WTC11 (cell line): ENCODE measurements around the gene C12orf43. TPM values are rescaled to one million over a fixed set of nuclear protein-coding genes. Genes with fewer than 3 reads are reported as not detected.

ENCODE experiments used
- ATAC-seq: fragments of 200-7000 bp; cut with Tn5 transposase; 2 replicates; pipeline ENCODE4 v1.10.0; 2021; ENCODE audit warnings: mild to moderate bottlenecking, moderate library complexity
- CTCF ChIA-PET: fragments of 300-600 bp; sonication (Branson Sonifier 250); formaldehyde crosslinking; loops from one replicate; lab custom pipeline; 2021; ENCODE audit warnings: antibody characterized with exemption; lab: Charles Lee
- POLR2A ChIA-PET: fragments of 350-600 bp; sonication (Branson Sonifier 250); formaldehyde crosslinking; loops from one replicate; lab custom pipeline; 2021; ENCODE audit warnings: antibody characterized with exemption; lab: Charles Lee
- DNase-seq: peaks from one replicate; pipeline ENCODE4 v3.0.0; 2021; ENCODE audit warnings: low spot score
- H3K27ac Mint-ChIP-seq: 2 replicates; pipeline ENCODE4 v1.8.0; 2021; ENCODE audit warnings: mixed read lengths
- H3K27me3 Mint-ChIP-seq: 2 replicates; pipeline ENCODE4 v1.8.0; 2021; ENCODE audit warnings: low read depth, mild to moderate bottlenecking, moderate library complexity, mixed read lengths
- H3K36me3 Mint-ChIP-seq: 2 replicates; pipeline ENCODE4 v1.8.0; 2021; ENCODE audit warnings: mixed read lengths
- H3K4me1 Mint-ChIP-seq: 2 replicates; pipeline ENCODE4 v1.8.0; 2022; ENCODE audit warnings: mixed read lengths
- H3K4me3 Mint-ChIP-seq: 2 replicates; pipeline ENCODE4 v1.8.0; 2021; ENCODE audit warnings: mild to moderate bottlenecking, moderate library complexity, mixed read lengths
- H3K9me3 Mint-ChIP-seq: 2 replicates; pipeline ENCODE4 v1.8.0; 2021; ENCODE audit warnings: mixed read lengths
- ATF1 ChIP-seq: sonication (generic); formaldehyde crosslinking; IDR thresholded peaks from 2 replicates; pipeline ENCODE4 v1.8.1; 2023; ENCODE audit warnings: mild to moderate bottlenecking, moderate library complexity, missing genetic modification reagents
- CBFB ChIP-seq: sonication (generic); formaldehyde crosslinking; IDR thresholded peaks from 2 replicates; pipeline ENCODE4 v1.8.1; 2022; ENCODE audit warnings: mild to moderate bottlenecking, low read depth, missing genetic modification reagents
- GRHL2 ChIP-seq: fragments of 250-450 bp; sonication (Bioruptor Pico); IDR thresholded peaks from 2 replicates; pipeline ENCODE4 v1.8.0; 2022; ENCODE audit warnings: mild to moderate bottlenecking, moderate library complexity; ENCODE audit not compliant: insufficient replicate concordance, severe bottlenecking
- IRF2 ChIP-seq: sonication (generic); formaldehyde crosslinking; IDR thresholded peaks from 2 replicates; pipeline ENCODE4 v1.8.0; 2022; ENCODE audit warnings: low read depth, missing genetic modification reagents, borderline replicate concordance
- JUN ChIP-seq: sonication (generic); formaldehyde crosslinking; IDR thresholded peaks from 2 replicates; pipeline ENCODE4 v1.8.0; 2023; ENCODE audit warnings: mild to moderate bottlenecking, missing genetic modification reagents
- MXD4 ChIP-seq: fragments of 250-450 bp; sonication (Bioruptor Pico); IDR thresholded peaks from 2 replicates; pipeline ENCODE4 v1.8.0; 2021; ENCODE audit warnings: mild to moderate bottlenecking, moderate library complexity, borderline replicate concordance
- SMAD4 ChIP-seq: sonication (generic); formaldehyde crosslinking; IDR thresholded peaks from 2 replicates; pipeline ENCODE4 v1.8.0; 2022; ENCODE audit warnings: mild to moderate bottlenecking, missing genetic modification reagents
- total RNA-seq: library from RNA; stranded (reverse); gene quantifications from 3 replicates; pipeline ENCODE4 v1.2.3, GENCODE V29; 2021
- TF ChIP-seq, protein P1 (sequence below): fragments of 250-450 bp; sonication (Bioruptor Pico); IDR thresholded peaks from 2 replicates; pipeline ENCODE4 v1.9.0; 2021; ENCODE audit warnings: mild to moderate bottlenecking, borderline replicate concordance
- TF ChIP-seq, protein P2 (sequence below): sonication (generic); formaldehyde crosslinking; IDR thresholded peaks from 2 replicates; pipeline ENCODE4 v1.8.1; 2023; ENCODE audit warnings: mild to moderate bottlenecking, missing genetic modification reagents, borderline replicate concordance
- TF ChIP-seq, protein P3 (sequence below): sonication (generic); formaldehyde crosslinking; IDR thresholded peaks from 2 replicates; pipeline ENCODE4 v1.8.0; 2023; ENCODE audit warnings: missing genetic modification reagents
- TF ChIP-seq, protein P4 (sequence below): sonication (generic); formaldehyde crosslinking; IDR thresholded peaks from 2 replicates; pipeline ENCODE4 v1.8.1; 2022; ENCODE audit warnings: mild to moderate bottlenecking, moderate library complexity, missing genetic modification reagents
- TF ChIP-seq, protein P5 (sequence below): fragments of 250-450 bp; sonication (Bioruptor Pico); IDR thresholded peaks from 2 replicates; pipeline ENCODE4 v1.9.0; 2021; ENCODE audit warnings: mild to moderate bottlenecking
- TF ChIP-seq, protein P6 (sequence below): sonication (generic); formaldehyde crosslinking; conservative IDR thresholded peaks from 2 replicates; pipeline ENCODE4 v1.8.1; 2023; ENCODE audit warnings: mild to moderate bottlenecking, low read depth, missing genetic modification reagents, moderate library complexity
- TF ChIP-seq, protein P7 (sequence below): sonication (generic); formaldehyde crosslinking; IDR thresholded peaks from 2 replicates; pipeline ENCODE4 v1.8.0; 2022; ENCODE audit warnings: mild to moderate bottlenecking, missing genetic modification reagents

C12orf43 gene
- total RNA-seq, 1 experiment from 2014 or later, result 20.7 TPM

DNA sequence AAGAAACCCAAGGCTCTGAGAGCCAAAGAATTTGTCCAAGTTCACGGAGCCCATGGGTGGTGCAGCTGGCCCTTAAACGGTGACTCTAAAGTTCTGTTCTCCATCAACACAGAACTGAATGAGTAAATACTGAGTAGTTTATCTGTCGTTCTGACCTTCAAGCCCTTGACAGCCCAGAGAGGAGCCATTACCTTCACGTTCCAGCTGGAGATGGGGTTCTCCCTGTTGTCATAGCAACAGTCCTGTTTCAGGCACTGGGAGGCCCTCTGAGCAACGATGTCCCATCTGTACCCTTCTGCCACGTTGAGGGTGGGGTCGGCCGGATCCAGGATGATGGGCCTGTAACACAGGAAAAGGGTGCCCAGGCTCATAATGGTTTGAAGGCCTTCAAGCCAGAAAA lies 7.5 kb upstream of the C12orf43 start:
- H3K9me3 Mint-ChIP-seq, result no peaks in the 10 kb centered on the region
- ATAC-seq (no peak), DNase-seq (no peak)
- POLR2A ChIA-PET, result no interaction called here
- H3K27ac Mint-ChIP-seq, result no peak overlapping the region
- CTCF ChIA-PET, result interaction anchor here (1.1 kb wide), 1 partner anchor 19 kb away, joined by 4 read pairs; no protein-coding TSS in a partner anchor
- no peak overlapping the region for H3K4me3 Mint-ChIP-seq
- H3K27me3 Mint-ChIP-seq, result no peaks in the 10 kb centered on the region; the same call in 1 of the 2 replicates
- H3K36me3 Mint-ChIP-seq, result no peaks in the 10 kb centered on the region
- H3K4me1 Mint-ChIP-seq, result peaks cover 3% of the 10 kb centered on the region; the same call in 1 of the 2 replicates
- TF ChIP-seq, protein P1, sequence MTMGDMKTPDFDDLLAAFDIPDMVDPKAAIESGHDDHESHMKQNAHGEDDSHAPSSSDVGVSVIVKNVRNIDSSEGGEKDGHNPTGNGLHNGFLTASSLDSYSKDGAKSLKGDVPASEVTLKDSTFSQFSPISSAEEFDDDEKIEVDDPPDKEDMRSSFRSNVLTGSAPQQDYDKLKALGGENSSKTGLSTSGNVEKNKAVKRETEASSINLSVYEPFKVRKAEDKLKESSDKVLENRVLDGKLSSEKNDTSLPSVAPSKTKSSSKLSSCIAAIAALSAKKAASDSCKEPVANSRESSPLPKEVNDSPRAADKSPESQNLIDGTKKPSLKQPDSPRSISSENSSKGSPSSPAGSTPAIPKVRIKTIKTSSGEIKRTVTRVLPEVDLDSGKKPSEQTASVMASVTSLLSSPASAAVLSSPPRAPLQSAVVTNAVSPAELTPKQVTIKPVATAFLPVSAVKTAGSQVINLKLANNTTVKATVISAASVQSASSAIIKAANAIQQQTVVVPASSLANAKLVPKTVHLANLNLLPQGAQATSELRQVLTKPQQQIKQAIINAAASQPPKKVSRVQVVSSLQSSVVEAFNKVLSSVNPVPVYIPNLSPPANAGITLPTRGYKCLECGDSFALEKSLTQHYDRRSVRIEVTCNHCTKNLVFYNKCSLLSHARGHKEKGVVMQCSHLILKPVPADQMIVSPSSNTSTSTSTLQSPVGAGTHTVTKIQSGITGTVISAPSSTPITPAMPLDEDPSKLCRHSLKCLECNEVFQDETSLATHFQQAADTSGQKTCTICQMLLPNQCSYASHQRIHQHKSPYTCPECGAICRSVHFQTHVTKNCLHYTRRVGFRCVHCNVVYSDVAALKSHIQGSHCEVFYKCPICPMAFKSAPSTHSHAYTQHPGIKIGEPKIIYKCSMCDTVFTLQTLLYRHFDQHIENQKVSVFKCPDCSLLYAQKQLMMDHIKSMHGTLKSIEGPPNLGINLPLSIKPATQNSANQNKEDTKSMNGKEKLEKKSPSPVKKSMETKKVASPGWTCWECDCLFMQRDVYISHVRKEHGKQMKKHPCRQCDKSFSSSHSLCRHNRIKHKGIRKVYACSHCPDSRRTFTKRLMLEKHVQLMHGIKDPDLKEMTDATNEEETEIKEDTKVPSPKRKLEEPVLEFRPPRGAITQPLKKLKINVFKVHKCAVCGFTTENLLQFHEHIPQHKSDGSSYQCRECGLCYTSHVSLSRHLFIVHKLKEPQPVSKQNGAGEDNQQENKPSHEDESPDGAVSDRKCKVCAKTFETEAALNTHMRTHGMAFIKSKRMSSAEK, result no peak
- TF ChIP-seq MXD4 (CRISPR knock-in tag), result no peak
- TF ChIP-seq, protein P2, sequence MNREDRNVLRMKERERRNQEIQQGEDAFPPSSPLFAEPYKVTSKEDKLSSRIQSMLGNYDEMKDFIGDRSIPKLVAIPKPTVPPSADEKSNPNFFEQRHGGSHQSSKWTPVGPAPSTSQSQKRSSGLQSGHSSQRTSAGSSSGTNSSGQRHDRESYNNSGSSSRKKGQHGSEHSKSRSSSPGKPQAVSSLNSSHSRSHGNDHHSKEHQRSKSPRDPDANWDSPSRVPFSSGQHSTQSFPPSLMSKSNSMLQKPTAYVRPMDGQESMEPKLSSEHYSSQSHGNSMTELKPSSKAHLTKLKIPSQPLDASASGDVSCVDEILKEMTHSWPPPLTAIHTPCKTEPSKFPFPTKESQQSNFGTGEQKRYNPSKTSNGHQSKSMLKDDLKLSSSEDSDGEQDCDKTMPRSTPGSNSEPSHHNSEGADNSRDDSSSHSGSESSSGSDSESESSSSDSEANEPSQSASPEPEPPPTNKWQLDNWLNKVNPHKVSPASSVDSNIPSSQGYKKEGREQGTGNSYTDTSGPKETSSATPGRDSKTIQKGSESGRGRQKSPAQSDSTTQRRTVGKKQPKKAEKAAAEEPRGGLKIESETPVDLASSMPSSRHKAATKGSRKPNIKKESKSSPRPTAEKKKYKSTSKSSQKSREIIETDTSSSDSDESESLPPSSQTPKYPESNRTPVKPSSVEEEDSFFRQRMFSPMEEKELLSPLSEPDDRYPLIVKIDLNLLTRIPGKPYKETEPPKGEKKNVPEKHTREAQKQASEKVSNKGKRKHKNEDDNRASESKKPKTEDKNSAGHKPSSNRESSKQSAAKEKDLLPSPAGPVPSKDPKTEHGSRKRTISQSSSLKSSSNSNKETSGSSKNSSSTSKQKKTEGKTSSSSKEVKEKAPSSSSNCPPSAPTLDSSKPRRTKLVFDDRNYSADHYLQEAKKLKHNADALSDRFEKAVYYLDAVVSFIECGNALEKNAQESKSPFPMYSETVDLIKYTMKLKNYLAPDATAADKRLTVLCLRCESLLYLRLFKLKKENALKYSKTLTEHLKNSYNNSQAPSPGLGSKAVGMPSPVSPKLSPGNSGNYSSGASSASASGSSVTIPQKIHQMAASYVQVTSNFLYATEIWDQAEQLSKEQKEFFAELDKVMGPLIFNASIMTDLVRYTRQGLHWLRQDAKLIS (CRISPR knock-in tag), result no peak
- TF ChIP-seq, protein P3, sequence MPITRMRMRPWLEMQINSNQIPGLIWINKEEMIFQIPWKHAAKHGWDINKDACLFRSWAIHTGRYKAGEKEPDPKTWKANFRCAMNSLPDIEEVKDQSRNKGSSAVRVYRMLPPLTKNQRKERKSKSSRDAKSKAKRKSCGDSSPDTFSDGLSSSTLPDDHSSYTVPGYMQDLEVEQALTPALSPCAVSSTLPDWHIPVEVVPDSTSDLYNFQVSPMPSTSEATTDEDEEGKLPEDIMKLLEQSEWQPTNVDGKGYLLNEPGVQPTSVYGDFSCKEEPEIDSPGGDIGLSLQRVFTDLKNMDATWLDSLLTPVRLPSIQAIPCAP (CRISPR knock-in tag), result no peak
- TF ChIP-seq IRF2 (CRISPR knock-in tag), result no peak
- no peak for TF ChIP-seq SMAD4
- TF ChIP-seq JUN (CRISPR knock-in tag), result no peak
- TF ChIP-seq, protein P4, sequence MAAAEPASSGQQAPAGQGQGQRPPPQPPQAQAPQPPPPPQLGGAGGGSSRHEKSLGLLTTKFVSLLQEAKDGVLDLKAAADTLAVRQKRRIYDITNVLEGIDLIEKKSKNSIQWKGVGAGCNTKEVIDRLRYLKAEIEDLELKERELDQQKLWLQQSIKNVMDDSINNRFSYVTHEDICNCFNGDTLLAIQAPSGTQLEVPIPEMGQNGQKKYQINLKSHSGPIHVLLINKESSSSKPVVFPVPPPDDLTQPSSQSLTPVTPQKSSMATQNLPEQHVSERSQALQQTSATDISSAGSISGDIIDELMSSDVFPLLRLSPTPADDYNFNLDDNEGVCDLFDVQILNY (CRISPR knock-in tag), result no peak
- TF ChIP-seq, protein P5, sequence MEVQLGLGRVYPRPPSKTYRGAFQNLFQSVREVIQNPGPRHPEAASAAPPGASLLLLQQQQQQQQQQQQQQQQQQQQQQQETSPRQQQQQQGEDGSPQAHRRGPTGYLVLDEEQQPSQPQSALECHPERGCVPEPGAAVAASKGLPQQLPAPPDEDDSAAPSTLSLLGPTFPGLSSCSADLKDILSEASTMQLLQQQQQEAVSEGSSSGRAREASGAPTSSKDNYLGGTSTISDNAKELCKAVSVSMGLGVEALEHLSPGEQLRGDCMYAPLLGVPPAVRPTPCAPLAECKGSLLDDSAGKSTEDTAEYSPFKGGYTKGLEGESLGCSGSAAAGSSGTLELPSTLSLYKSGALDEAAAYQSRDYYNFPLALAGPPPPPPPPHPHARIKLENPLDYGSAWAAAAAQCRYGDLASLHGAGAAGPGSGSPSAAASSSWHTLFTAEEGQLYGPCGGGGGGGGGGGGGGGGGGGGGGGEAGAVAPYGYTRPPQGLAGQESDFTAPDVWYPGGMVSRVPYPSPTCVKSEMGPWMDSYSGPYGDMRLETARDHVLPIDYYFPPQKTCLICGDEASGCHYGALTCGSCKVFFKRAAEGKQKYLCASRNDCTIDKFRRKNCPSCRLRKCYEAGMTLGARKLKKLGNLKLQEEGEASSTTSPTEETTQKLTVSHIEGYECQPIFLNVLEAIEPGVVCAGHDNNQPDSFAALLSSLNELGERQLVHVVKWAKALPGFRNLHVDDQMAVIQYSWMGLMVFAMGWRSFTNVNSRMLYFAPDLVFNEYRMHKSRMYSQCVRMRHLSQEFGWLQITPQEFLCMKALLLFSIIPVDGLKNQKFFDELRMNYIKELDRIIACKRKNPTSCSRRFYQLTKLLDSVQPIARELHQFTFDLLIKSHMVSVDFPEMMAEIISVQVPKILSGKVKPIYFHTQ (CRISPR knock-in tag), result no peak
- TF ChIP-seq, protein P6, sequence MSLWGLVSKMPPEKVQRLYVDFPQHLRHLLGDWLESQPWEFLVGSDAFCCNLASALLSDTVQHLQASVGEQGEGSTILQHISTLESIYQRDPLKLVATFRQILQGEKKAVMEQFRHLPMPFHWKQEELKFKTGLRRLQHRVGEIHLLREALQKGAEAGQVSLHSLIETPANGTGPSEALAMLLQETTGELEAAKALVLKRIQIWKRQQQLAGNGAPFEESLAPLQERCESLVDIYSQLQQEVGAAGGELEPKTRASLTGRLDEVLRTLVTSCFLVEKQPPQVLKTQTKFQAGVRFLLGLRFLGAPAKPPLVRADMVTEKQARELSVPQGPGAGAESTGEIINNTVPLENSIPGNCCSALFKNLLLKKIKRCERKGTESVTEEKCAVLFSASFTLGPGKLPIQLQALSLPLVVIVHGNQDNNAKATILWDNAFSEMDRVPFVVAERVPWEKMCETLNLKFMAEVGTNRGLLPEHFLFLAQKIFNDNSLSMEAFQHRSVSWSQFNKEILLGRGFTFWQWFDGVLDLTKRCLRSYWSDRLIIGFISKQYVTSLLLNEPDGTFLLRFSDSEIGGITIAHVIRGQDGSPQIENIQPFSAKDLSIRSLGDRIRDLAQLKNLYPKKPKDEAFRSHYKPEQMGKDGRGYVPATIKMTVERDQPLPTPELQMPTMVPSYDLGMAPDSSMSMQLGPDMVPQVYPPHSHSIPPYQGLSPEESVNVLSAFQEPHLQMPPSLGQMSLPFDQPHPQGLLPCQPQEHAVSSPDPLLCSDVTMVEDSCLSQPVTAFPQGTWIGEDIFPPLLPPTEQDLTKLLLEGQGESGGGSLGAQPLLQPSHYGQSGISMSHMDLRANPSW, result no peak
- TF ChIP-seq, protein P7, sequence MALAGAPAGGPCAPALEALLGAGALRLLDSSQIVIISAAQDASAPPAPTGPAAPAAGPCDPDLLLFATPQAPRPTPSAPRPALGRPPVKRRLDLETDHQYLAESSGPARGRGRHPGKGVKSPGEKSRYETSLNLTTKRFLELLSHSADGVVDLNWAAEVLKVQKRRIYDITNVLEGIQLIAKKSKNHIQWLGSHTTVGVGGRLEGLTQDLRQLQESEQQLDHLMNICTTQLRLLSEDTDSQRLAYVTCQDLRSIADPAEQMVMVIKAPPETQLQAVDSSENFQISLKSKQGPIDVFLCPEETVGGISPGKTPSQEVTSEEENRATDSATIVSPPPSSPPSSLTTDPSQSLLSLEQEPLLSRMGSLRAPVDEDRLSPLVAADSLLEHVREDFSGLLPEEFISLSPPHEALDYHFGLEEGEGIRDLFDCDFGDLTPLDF (CRISPR knock-in tag), result no peak
- TF ChIP-seq GRHL2 (CRISPR knock-in tag), result no peak
- TF ChIP-seq ATF1 (CRISPR knock-in tag), result no peak
- no peak for TF ChIP-seq CBFB (CRISPR knock-in tag)
